Endothelial cell of umbilical vein (primary cell): ENCODE measurements around the gene THSD4. TPM values are rescaled to one million over a fixed set of nuclear protein-coding genes. Genes with fewer than 3 reads are reported as not detected.

Experiments used
- BruUV-seq: library from RNA; stranded (reverse); fragments of 400-500 nt; replicated peaks from 2 replicates; lab custom pipeline; 2021; lab: Mats Ljungman, UMichigan
- CTCF ChIA-PET: fragments of 300-600, 350-600 bp; sonication (Branson Sonifier 250); formaldehyde crosslinking; loops from one replicate; lab custom pipeline; 2021; ENCODE audit warnings: antibody characterized with exemption, inconsistent platforms; lab: Charles Lee
- POLR2A ChIA-PET: fragments of 300-600, 350-600 bp; sonication (Branson Sonifier 250); formaldehyde crosslinking; loops from one replicate; lab custom pipeline; 2021; ENCODE audit warnings: antibody characterized with exemption, inconsistent platforms; lab: Charles Lee
- DNase-seq: peaks from one replicate; pipeline ENCODE4 v3.0.0-alpha.2; 2011; ENCODE audit warnings: low read depth, low spot score
- FAIRE-seq: peaks from 2 replicates; lab custom pipeline; 2011; peaks lifted over from hg19 to GRCh38; lab: Jason Lieb, UNC
- H2AFZ ChIP-seq: 2 replicates; pipeline ENCODE4 v1.6.0; 2012; ENCODE audit warnings: low read depth, low read length, control low read depth, inconsistent platforms
- H3K27ac ChIP-seq: 2 replicates; pipeline ENCODE4 v1.5.1; 2011; ENCODE audit warnings: low read depth, mild to moderate bottlenecking, control low read depth, low read length, moderate library complexity; ENCODE audit not compliant: insufficient read depth
- H3K27me3 ChIP-seq, 2 experiments: 2 replicates each; pipeline versions ENCODE4 v1.6.0 to v1.6.1; 2011; ENCODE audit warnings: low read length in 2 of 2, mixed read lengths in 1 of 2; ENCODE audit not compliant: control insufficient read depth in 2 of 2, insufficient read depth in 2 of 2
- H3K36me3 ChIP-seq, 2 experiments: 2 replicates in 1 of 2; 3 replicates in 1 of 2; pipeline ENCODE4 v1.5.1; 2011; ENCODE audit warnings: low read length in 2 of 2, mild to moderate bottlenecking in 1 of 2, moderate library complexity in 1 of 2; ENCODE audit not compliant: control insufficient read depth in 2 of 2, insufficient read depth in 2 of 2; ENCODE audit errors: extremely low read depth in 1 of 2
- H3K4me1 ChIP-seq: 3 replicates; pipeline ENCODE4 v1.5.1; 2011; ENCODE audit warnings: mild to moderate bottlenecking, low read length; ENCODE audit not compliant: control insufficient read depth, insufficient read depth; ENCODE audit errors: extremely low read depth
- H3K4me2 ChIP-seq: 2 replicates; pipeline ENCODE4 v1.6.1; 2011; ENCODE audit warnings: low read length, control low read depth, mixed read lengths; ENCODE audit not compliant: insufficient read depth
- H3K4me3 ChIP-seq, 3 experiments: fragments of 200-600 bp in 1 of 3; sonication (generic), shearing (Covaris generic) in 1 of 3; replicated peaks in 1 of 3; 2 replicates each; pipeline ENCODE4 v1.5.1; 2011 to 2016; ENCODE audit warnings: control low read depth in 3 of 3, low read length in 3 of 3, mild to moderate bottlenecking in 2 of 3, inconsistent platforms in 1 of 3, low read depth in 1 of 3, moderate library complexity in 1 of 3; ENCODE audit not compliant: insufficient read depth in 1 of 3
- H3K79me2 ChIP-seq: 2 replicates; pipeline ENCODE4 v1.6.0; 2012; ENCODE audit warnings: low read length, inconsistent platforms; ENCODE audit not compliant: control insufficient read depth, insufficient read depth
- H3K9ac ChIP-seq: replicated peaks from 2 replicates; pipeline ENCODE3; 2011; ENCODE audit warnings: low read length, control low read depth; ENCODE audit not compliant: insufficient read depth; ENCODE audit errors: extremely low read depth
- H3K9me1 ChIP-seq: replicated peaks from 3 replicates; pipeline ENCODE4 v1.6.0; 2011; ENCODE audit warnings: mild to moderate bottlenecking, low read length; ENCODE audit not compliant: control insufficient read depth, insufficient read depth; ENCODE audit errors: extremely low read depth
- H3K9me3 ChIP-seq: replicated peaks from 2 replicates; pipeline ENCODE4 v1.5.1; 2012; ENCODE audit warnings: low read length, inconsistent platforms; ENCODE audit not compliant: control insufficient read depth, insufficient read depth
- H4K20me1 ChIP-seq: replicated peaks from 2 replicates; pipeline ENCODE3; 2011; ENCODE audit warnings: mild to moderate bottlenecking, low read length; ENCODE audit not compliant: control insufficient read depth, insufficient read depth; ENCODE audit errors: extremely low read depth
- CTCF ChIP-seq, 2 donors: IDR thresholded peaks; 1 replicate in 1 of 2; 2 replicates in 1 of 2; pipeline ENCODE4 v1.5.1; 2011; ENCODE audit warnings: low read length in 2 of 2, mild to moderate bottlenecking in 2 of 2, moderate library complexity in 2 of 2, control low read depth in 1 of 2, inconsistent platforms in 1 of 2, low read depth in 1 of 2; ENCODE audit not compliant: insufficient read depth in 1 of 2; ENCODE audit errors: extremely low read depth in 1 of 2
- EZH2 ChIP-seq: IDR thresholded peaks from 2 replicates; pipeline ENCODE4 v1.6.1; 2012; ENCODE audit warnings: borderline replicate concordance, low read depth, mild to moderate bottlenecking, moderate library complexity, low read length, inconsistent platforms; ENCODE audit not compliant: severe bottlenecking
- FOS ChIP-seq: IDR thresholded peaks from 2 replicates; pipeline ENCODE4 v1.6.1; 2011; ENCODE audit warnings: mild to moderate bottlenecking, low read length, moderate library complexity, borderline replicate concordance; ENCODE audit not compliant: insufficient read depth
- GATA2 ChIP-seq: IDR thresholded peaks from 2 replicates; pipeline ENCODE4 v1.7.0; 2011; ENCODE audit warnings: low read depth, mild to moderate bottlenecking, moderate library complexity, mixed read lengths, low read length; ENCODE audit not compliant: insufficient read length, insufficient read depth
- JUN ChIP-seq: IDR thresholded peaks from 2 replicates; pipeline ENCODE4 v1.6.1; 2011; ENCODE audit warnings: borderline replicate concordance, low read depth; ENCODE audit not compliant: insufficient read length, insufficient read depth
- MYC ChIP-seq: IDR thresholded peaks from one replicate; pipeline ENCODE4 v1.6.1; 2011; ENCODE audit warnings: mild to moderate bottlenecking, low read depth, low read length
- POLR2A ChIP-seq: IDR thresholded peaks from 2 replicates; pipeline ENCODE4 v1.6.1; 2012; ENCODE audit warnings: low read depth, mild to moderate bottlenecking, control low read depth, low read length
- POLR2AphosphoS5 ChIP-seq: IDR thresholded peaks from 2 replicates; pipeline ENCODE4 v1.6.1; 2012; ENCODE audit warnings: low read depth, mild to moderate bottlenecking, control low read depth, low read length, moderate library complexity; ENCODE audit not compliant: insufficient read depth
- dilution Hi-C: fragments of 300-500 bp; cut with MboI; formaldehyde crosslinking; loops from one replicate; pipeline ENCODE4 v1.15.0; 2019; ENCODE audit warnings: low sequenced_read_pairs; ENCODE audit not compliant: extremely low pct_ligation_motif_present
- intact Hi-C: fragments of 100-400 bp; cut with micrococcal nuclease; formaldehyde crosslinking; loops from one replicate; pipeline ENCODE4 v1.10.0; 2022
- polyA plus RNA-seq, 4 experiments: library from polyadenylated mRNA; depleted of rRNA in 3 of 4; stranded (reverse) in 3 of 4; unstranded in 1 of 4; fragments of >200 nt; gene quantifications; 2 replicates each; pipeline versions ENCODE4 v1.2.1 to v1.2.3, GENCODE V29; 2011 to 2012; ENCODE audit warnings: missing spikeins in 1 of 4
- total RNA-seq: library from RNA; stranded (reverse); gene quantifications from 2 replicates; pipeline ENCODE4 v1.2.3, GENCODE V29; 2021
- TF ChIP-seq, protein P1 (sequence below): IDR thresholded peaks from 2 replicates; pipeline ENCODE4 v1.6.1; 2011; ENCODE audit not compliant: insufficient read depth, insufficient read length

THSD4 gene
- total and polyA plus RNA-seq, 2 donors (not counting 3 experiments of a cell fraction or from before 2014, with no cell fraction given): 9.9 to 25.4 TPM

DNA sequence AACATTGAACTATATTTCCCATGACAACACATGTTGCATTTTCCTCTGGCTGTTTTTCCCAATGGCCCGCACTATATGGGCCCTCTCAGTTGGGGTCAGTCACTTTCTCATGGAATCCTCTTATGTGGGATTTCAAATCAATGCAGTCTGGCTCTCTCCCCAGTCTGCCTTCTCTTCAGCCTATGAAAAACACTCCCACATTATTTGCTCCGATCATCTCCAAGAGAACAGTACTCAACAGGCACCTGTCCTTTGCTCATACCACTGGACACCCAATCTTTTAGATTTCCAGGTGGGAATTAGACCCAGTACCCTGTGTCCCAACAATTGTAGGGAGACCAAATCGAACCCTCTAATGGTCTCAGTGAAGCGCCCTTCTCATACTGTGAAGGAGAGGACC lies 251.3 kb downstream of the THSD4 start:
- FAIRE-seq (no peak), DNase-seq (no peak)
- dilution Hi-C loops (no loop called here), intact Hi-C loops (no loop called here)
- Histone ChIP-seq H3K9me3 (no peaks in the 10 kb centered on the region), H3K79me2 (no peaks in the 10 kb centered on the region), H3K4me1 (peaks cover 4% of the 10 kb centered on the region), H3K4me2 (peak overlapping the region; percentile 55), H3K9me1 (no peaks in the 10 kb centered on the region), H3K4me3 (no peak overlapping the region), H3K9ac (no peak overlapping the region), H3K27me3 (no peaks in the 10 kb centered on the region), H3K36me3 (no peaks in the 10 kb centered on the region), H2AFZ (no peak overlapping the region), H4K20me1 (no peaks in the 10 kb centered on the region), H3K27ac (no peak overlapping the region)
- BruUV-seq: TSS peak; percentile 31
- POLR2A ChIA-PET: no interaction called here
- CTCF ChIA-PET: interaction anchor here (0.5 to 0.9 kb wide), 2 partner anchors 20 to 617 kb away, joined by 3 to 5 read pairs; no protein-coding TSS in a partner anchor
- TF ChIP-seq, protein P1, sequence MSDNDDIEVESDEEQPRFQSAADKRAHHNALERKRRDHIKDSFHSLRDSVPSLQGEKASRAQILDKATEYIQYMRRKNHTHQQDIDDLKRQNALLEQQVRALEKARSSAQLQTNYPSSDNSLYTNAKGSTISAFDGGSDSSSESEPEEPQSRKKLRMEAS: no peak
- TF ChIP-seq GATA2 (no peak), POLR2A (no peak), POLR2AphosphoS5 (no peak), EZH2 (no peak), MYC (no peak), CTCF (IDR thresholded peaks at IDR 0.05; ENCODE audit: extremely low read depth in 1 of 2, insufficient read depth in 1 of 2, low read depth in 1 of 2, low read length in 2 of 2) (no peak), JUN (no peak), FOS (no peak)
